NCI-H2196 treated with DMSO at 0.1 percent for 48 hours (cell line): ENCODE results near the gene GDI1.

ENCODE experiments used
- DNase-seq: peaks from one replicate; lab custom pipeline; 2025; ENCODE audit not compliant: unreplicated experiment; lab: John Stamatoyannopoulos, UW

GDI1 gene

DNA sequence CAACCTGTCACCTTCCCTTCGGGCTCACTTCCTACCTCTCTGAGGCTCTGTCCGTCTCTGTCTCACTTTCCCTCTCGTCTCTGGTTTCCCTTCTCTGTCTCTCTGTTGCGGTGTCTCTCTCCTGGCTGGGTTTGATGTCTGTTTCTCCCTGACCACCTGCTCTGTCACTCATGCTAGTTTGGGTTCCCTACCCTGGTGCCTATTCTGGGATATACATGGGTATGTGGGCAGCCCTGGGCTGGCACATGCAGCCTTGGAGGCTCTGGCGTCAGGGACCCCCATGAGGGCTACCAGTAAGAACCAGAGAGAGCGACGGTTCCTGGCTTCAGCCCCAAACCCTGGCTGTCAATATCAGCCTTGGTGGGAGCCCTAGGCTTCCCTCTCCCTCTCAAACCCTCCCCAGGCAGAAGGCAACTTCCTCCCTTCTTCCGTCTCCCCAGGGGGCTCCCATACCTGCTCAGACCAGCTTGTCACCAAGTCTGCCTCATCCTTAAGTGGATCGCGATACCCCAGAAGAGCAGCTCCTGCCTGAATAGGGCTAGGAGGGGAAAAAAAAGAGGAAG is 28.2 kb upstream of the GDI1 start:
- no peak for DNase-seq

DNA sequence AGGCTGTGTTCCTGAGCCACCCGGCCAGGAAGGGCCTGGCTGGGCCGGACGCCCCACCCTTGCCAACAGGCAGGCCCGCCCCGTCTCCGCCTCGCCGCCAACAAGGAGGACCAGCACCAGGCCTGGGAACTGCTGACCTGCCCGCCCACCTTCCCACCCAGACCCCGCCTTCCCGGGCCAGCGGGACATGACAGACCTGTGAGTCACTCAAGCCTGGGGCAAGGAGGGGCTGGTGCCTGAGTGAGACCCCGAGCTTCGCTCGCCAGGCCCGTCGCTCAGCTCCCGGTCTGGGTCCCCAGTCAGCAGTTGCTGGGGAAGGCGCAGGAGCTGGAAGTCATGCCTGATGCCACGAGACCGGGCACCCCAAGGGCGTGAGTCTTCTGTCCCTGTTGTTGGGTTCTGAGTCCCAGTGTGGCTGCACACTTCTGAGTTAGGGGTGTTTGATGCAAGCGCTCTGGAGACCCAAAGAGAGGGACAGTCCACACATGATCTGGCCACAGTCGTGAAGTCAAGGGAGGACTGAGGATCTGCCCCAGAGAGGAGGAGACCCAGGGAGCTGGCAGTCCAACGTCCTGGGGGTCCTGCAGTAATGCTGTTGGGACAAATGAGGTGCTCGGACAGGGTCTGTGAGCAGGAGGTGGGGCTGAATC is 27.6 kb upstream of the GDI1 start, which contains the start of gene DNASE1L1:
Gene DNASE1L1, minus strand, starts transcription at position 33 of the 650 bp plus-strand sequence. CDS start 3,686 bp downstream, outside the sequence.
- no peak for DNase-seq

DNA sequence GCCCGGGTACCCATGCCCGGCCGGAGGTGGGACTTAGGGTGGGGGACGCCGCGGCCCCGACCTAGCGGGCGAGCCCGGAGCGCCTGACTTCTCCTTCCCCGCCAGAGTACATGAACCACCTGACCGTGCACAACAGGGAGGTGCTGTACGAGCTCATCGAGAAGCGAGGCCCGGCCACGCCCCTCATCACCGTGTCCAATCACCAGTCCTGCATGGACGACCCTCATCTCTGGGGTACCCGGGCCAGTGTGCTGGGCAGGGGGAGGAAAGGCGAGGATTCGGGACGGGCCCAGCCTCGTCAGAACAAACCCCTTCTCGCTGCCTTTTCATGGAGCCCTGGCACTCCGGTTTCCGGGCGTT is 25.0 kb upstream of the GDI1 start:
- peak; percentile 18 for DNase-seq

DNA sequence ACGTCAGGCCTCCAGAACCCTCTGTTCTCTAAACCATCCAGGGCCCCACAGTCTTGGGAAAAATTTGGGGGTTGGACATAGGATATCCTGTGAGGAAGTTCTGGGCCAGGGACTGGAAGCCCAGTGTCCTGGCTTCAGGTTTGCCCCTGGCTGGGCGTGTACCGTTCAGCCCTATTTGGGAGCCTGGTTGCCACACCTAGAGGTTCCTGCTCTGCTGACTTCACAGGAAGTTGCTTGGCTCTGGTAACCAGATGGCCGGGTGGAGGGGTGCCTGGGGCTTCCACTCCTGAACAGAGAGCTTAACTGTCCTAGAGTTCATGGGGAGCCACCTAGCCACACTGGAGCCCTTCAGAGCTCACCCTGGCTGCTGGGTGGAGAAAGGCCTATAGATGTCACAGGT is 24.5 kb upstream of the GDI1 start:
- DNase-seq: no peak

DNA sequence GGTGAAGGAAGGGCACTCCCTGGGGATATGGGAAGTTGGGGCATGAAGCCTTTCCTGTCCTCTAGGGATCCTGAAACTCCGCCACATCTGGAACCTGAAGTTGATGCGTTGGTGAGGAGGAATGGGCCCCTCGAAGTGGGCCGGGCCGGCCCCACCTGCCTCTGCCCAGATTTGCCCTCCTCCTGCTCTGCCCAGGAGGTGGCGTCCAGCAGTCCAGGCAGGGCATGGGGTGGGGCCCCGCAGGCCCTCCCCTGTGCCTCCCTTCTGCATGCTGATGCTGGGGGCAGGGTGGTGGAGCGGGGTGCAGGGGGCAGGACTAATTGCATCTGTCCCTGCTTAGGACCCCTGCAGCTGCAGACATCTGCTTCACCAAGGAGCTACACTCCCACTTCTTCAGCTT is 23.8 kb upstream of the GDI1 start:
- no peak for DNase-seq

DNA sequence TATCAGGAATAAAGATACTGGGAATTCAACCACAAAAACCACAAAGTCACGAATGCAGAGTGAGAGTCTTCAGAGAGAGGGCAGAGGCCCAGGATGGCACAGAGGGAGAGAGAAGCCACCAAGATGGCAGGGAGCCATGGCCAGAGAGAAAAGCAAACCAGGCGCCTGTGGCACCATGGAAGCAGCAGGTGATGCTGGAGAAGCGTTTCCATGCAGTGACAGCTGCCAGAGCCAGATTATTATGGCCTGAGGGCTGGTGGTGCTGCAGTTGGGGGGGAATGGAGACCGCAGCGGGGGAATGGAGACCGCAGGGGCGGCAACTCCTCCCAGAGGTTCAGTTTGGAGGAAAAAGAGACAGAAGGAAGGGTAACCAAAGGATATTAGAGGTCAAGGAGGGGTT is 19.8 kb upstream of the GDI1 start:
- DNase-seq: peak; percentile 1

DNA sequence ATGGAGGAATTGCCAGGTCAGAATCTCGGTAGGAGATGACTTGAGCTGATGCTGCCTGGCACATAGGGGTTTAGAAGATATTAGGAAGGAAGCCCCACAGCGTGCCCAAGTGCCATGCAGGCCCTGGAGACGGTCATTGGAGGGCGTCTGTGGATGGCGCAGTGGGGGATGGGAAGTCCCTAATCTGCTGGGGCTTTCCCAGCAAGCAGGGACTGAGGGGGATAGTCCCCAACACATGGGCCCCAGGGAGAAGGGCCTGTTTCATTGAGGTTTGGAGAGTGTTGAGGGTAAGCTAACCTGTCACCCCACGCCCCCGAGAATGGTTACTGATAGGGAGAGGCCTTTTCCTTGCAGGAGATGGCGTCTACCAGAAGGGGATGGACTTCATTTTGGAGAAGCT is 17.8 kb upstream of the GDI1 start:
- DNase-seq: no peak

DNA sequence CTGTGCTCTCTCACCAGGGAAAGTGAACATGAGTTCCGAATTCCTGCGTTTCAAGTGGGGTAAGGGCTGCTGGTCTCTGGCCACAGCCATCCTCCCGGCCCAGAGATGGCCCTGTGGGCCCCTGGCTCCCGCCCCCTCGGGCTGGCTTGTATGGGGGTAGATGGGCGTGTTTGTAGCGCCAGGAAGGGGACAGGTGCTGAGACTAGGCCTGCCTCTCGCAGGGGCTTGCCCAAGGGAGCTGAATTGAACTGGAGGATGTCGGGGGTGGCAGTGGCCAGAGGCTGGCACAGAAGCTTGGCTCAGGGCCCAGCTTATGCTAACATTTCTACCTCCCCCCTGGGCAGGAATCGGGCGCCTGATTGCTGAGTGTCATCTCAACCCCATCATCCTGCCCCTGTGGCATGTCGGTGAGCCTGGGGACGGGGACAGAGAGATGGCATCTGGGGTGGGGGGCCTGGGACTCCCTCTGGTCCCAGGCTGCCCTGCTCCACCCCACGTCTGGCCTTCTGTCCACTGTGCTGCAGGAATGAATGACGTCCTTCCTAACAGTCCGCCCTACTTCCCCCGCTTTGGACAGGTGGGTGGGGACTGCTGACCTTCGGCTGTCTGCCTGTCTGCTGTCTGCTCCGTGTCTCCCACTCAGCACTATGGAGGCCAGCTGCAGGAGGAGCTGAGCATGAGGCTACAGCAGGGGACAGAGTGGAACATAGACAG is 17.1 kb upstream of the GDI1 start:
- DNase-seq: peak; percentile 7

DNA sequence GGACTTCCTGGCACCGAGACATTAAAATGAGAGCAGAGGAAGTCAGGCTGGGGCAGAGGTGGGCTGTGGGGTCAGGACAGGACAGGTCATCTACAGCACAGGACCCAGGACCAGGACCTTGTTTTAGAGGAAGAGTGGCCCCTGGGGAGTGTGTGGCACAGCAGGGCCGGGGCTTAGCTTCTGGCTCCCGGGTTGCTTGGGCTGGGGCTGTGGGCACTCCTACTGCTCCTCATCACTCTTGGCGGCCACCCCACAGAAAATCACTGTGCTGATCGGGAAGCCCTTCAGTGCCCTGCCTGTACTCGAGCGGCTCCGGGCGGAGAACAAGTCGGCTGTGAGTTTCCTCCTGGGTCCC is 16.6 kb upstream of the GDI1 start:
- no peak for DNase-seq

DNA sequence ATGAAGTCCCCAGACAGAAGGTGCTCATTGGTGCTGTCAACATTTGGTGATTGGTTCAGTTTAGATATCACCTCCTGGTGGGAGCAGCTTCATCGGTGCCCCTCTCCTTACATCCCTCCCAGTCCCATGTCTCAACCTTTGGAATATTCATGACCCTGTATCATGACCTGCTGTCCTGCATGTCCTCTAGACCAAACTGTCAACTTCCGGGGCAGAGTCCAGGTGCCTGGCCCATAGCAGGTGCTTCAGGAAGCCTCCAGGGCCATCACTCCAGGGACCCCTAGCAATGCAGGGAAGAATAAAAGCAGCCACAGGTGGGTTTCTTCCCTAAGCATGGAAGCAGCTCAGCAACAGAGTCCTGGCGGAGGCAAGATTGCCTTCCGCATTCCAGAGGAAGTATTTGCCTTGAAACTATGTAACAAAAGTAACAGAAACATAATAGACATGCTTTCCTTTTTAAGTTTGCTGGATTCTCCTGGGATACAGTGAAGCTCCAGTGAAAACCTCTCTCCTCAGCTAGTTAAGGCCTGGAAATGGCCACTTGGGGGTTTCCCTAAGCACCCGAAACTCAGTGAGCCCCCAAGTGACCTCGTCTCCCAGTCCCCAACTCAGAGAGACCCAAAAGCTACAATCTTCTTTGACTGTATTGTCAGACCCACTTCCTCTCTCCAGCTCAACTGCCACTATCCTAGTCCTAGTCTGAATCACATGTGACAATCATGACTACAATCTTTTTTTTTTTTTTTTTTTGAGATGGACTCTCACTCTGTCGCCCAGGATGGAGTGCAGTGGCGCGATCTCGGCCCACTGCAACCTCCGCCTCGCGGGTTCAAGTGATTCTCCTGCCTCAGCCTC is 9.8 kb upstream of the GDI1 start:
- DNase-seq: no peak

DNA sequence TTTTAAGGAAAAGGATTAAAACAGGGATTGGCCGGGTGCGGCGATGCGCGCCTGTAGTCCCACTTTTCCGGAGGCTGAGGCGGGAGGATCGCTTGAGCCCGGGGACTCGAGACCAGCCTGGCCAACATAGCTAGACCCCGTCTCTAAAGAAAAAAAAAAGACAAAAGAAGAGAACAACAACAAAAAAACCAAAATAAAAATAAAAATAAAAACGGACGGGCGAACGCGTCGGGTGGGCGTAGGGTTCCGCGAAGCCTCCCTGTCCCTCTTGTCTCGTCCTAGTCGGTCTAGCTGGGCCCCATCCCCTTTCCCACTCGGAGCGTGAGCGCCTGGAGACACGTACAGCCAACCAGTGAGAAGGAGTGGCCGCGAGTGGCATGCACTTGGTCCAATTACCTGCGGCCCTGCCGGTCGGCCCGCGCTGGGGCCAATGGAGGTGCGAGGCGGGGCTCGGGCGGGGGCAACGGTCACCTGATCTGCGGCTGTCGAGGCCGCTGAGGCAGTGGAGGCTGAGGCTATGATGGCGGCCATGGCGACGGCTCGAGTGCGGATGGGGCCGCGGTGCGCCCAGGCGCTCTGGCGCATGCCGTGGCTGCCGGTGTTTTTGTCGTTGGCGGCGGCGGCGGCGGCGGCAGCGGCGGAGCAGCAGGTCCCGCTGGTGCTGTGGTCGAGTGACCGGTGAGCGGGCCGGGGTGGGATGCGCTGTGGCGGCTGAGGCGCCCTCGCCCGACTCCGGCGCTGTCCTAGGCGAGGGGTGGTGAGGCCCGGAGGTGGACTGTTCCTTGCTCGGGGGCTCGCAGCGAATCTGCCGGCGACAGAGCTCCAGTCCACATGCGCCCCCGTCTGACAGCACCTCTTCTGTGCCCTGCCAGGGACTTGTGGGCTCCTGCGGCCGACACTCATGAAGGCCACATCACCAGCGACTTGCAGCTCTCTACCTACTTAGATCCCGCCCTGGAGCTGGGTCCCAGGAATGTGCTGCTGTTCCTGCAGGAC is 8.5 kb upstream of the GDI1 start, which contains the start of gene ATP6AP1:
Gene ATP6AP1, plus strand, starts transcription at position 502 of the 996 bp plus-strand sequence. Its CDS starts 16 bp downstream, at position 518.
- peak; percentile 69 for DNase-seq

DNA sequence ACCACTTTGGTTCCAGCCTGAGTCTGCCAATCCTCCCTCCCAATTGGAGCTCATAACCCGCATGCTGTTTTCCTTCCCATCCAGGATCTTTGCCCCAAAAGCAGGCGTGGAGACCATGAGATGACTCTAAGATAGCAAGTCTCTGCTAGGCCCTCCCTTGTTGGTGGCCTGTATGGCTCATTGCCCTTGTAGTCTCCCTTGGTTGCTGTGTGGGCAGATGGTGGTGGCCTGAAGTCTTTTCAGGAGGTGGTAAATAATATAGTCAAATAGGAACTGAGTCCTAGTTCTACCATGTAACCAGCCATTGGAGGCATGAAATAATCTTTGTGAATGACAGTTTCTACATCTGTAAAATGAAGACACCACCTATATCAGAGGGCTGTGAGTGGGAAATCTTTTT is 7.2 kb upstream of the GDI1 start:
- no peak for DNase-seq

DNA sequence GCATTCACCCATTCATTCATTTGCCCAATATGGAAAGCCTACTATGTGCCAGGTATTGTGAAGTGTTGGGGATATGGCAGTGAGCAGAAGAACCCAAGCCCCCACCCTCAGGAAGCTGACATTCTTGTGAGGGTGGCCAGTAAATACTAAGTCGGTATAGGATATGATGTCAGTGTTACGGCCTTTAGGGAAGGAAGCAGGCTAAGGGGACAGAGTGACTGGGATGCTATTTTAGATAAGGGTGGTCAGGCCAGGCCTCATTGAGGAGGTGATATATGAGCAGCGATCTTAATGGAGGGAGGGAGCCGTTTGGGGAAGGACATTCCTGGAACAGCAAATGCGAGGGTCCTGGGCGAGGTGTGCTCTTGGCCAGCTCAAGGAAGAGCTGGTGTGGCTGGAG is 6.5 kb upstream of the GDI1 start:
- DNase-seq: no peak

DNA sequence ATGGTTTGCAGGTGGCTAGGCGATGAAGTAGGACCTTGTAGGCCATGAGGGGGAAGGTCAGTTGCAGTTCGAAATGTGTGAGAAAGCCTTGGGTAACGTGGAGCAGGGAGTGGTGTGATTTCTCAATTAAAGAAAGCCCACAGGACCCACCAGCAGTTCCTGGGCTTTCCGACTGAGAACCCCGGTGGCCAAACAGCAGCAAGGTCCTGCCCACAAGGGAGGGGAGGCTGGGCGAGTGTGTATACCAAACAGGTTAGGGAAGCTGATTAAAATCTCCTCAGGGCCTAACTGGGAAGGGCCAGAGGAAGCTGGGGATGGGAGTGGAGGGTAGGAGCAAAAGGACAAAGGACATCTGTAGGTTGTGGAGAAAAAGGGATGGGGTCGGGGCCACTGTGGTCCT is 6.0 kb upstream of the GDI1 start:
- no peak for DNase-seq

DNA sequence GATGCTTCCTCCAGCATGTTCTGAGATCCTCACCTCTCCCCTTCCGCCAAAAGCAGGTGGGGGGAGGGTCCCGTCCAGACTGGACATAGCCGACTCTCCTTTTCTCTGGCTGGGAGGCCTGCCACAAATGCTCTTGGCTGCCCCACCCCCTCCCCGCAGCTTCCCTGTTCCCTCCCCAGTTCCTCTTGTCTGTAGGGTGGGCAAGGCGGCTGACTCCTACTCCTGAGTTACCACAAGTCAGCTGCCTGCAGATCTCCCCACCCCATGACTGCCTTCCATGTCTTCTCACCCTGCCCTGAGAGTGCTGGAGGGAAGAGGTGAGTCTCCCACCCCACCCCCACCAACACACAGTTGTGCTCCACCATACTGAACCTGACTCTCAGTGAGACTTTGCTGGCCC is 5.6 kb upstream of the GDI1 start:
- no peak for DNase-seq

DNA sequence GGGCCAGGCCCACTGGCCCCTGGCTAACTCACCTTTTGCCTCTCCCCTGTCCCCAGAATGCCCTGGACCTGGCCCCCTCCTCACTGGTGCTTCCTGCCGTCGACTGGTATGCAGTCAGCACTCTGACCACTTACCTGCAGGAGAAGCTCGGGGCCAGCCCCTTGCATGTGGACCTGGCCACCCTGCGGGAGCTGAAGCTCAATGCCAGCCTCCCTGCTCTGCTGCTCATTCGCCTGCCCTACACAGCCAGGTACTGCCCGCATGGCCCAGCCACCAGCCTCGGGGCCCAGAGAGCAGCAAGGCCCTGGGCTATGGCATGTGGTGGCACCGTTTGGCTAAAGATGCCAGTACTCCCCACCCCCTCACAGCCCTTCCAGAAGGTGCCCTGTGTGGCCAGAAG is 4.7 kb upstream of the GDI1 start:
- DNase-seq: no peak

DNA sequence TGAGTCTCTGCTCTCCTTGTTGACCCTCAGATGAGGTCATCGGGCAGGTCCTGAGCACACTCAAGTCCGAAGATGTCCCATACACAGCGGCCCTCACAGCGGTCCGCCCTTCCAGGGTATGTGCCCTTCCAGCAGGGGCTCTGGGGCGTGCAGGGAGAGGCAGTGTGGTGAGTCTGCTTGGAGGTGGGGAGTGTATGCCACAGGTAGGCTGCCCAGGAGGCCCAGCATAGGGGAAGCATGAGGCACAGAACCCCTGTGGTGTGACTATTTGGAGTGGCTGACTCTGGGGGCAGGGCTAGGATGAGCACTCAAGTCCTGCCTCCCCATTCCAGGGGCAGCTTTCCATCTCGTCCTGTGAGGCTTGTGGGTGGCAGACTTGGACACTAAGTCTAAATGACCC is 3.3 kb upstream of the GDI1 start:
- DNase-seq: no peak

DNA sequence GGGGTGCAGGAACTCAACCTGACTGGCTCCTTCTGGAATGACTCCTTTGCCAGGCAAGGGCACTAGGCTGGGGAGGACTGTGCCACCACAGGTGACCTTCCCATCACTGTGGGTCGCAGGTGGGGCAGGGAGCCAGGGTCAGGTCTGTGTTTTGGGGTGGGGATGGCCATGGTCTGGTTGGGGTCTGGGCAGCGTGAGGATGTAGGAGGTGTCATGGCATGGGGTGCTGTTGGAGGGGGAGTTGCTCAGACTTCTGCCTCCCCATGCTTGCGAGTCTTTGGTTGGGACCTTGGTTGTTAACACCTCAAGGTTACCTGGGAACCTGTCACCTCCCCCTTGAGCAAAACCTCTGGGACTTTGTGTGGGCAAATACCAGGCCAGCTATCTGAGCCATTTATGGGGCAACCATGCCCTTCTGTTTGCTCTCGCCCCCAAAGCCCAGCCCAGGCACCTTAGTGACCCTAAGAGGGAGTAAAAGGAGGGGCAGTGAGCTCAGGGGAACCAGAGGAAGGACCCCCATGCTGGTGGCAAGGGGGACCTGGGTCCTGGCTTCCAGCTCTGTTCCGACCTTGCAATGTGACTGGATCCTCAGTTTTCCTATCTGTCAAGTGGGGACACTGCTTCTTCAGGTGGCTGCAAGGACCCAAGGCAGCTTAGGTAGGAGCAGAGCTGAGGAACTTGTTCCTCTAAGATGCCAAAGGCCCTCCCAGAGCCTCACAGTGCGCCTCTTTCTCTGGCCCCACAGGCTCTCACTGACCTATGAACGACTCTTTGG is 2.4 kb upstream of the GDI1 start:
- DNase-seq: no peak

DNA sequence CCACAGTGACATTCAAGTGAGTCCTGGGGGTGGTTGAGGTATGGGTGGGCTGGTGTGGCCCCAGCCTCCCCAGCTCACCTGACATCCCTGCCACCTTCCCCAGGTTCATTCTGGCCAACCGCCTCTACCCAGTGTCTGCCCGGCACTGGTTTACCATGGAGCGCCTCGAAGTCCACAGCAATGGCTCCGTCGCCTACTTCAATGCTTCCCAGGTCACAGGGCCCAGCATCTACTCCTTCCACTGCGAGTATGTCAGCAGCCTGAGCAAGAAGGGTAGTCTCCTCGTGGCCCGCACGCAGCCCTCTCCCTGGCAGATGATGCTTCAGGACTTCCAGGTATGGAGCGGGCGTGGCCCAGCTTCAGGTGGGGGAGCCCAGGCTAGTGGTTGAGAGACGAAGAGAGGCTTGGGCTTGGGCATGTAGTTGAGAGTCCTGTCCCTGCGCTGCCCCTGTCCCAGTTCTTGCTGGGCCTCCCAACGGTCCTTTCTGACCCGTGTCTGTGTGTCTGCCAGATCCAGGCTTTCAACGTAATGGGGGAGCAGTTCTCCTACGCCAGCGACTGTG is 1.7 kb upstream of the GDI1 start:
- DNase-seq: no peak
